Neural cell (in vitro differentiated cells): ENCODE data around the gene NTRK2.

ENCODE experiments used
- CTCF ChIP-seq: fragments of 450-650 bp; IDR thresholded peaks from 2 replicates; pipeline ENCODE4 v1.5.1; 2014; ENCODE audit warnings: antibody characterized with exemption, mild to moderate bottlenecking, moderate library complexity; ENCODE audit not compliant: poor library complexity, severe bottlenecking
- EP300 ChIP-seq: fragments of 450-650 bp; conservative IDR thresholded peaks from 2 replicates; pipeline ENCODE4 v1.6.1; 2014; ENCODE audit warnings: antibody characterized with exemption, mild to moderate bottlenecking, moderate library complexity; ENCODE audit not compliant: poor library complexity, severe bottlenecking

- TF ChIP-seq CTCF (no peak), EP300 (no peak)
Measured at GRCh38 chr9:85020791-85021190, 351.3 kb downstream of the NTRK2 start.
